Fibroblast of skin of abdomen (primary cell): ENCODE data around the gene KIRREL3.

Experiments used
- DNase-seq: peaks from one replicate; pipeline ENCODE4 v3.0.0-alpha.2; 2013

The KIRREL3 gene

DNA sequence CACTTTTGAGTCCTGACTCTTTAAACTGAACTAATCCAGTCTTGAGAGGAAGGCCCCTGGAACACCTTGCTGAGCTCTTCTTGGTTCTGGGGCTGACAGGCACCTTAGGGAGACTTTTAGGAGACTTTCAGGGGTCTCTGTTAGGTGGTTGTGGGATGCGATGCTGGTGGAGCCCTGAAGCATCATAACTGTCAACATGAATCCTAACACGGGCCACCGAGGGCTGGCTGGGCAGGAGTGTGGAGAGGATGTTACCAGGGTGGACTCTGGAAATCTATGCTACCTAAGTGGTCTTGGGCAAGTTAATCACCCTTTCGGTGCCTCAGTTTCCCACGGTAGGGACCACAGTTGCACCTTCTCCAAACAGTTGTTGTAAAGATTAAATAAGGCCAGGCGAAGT lies 538.6 kb downstream of the KIRREL3 start:
- no peak for DNase-seq

GRCh38 chr11:126461096-126461440 lies 539.5 kb downstream of the KIRREL3 start:
- DNase-seq, result no peak

GRCh38 chr11:126460417-126461095 lies 540.0 kb downstream of the KIRREL3 start:
- no peak for DNase-seq

DNA sequence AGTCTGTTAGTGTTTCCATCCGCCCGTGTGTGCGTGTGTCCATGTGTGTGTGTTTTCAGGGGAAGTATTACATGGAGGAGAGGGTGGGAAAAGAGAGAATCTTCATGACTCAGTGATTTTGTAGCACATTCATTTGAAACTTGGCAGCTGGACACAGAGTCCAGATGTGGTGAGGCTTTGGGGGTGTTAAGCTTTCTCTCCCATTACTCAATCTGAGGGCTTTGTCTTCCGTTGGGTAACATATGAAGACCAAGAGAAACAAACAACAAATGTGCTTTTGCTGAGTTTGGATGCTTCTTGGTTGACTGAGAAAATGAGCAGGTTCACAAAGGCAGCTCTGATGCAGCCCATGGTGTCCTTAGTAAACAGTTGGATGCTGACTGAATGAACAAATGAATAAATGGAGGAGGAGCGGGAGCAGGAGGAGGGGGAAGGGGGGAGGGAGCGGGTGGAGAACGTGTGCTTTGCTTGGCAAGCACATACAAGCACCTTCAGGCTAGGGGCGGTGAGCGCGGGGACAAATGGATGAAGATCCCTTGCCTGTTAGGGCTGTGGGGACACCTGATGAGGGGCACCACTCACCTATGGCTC lies 540.8 kb downstream of the KIRREL3 start:
- DNase-seq, result peak; percentile 82

- no peak for DNase-seq
Measured at GRCh38 chr11:126457817-126458216, 542.8 kb downstream of the KIRREL3 start.

DNA sequence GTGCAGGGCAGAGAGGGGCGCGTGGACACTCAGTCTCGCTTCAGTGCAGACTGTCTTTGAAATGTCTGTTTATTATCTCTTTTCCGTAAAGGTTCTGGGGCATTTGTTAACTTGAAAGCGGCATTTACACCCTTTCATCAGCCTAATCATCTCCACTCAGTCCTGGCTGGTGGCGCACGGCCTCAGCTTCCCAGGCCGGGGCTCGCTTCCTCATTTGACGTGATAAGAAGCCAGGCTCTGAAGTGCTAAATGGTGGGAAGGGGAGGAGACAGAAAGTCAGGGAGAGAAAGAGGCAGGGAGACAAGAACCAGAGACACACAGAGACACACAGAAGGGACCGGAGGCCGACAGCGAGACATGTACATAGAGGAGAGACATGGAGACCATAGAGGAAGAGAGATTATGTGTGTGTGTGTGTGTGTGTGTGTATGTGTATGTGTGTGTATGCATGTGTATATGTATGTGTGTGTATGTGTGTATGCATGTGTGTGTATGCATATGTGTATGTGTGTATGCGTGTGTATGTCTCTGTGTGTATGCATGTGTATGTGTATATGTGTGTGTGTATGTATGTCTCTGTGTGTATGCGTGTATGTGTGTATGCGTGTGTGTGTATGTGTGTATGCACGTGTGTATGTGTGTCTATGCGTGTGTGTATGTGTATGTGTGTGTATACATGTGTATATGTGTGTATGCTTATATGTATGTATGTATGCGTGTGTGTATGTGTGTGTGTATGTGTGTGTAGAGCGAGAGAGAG lies 543.6 kb downstream of the KIRREL3 start:
- DNase-seq, result no peak

GRCh38 chr11:126456089-126456488 lies 544.5 kb downstream of the KIRREL3 start:
- DNase-seq, result no peak

GRCh38 chr11:126452241-126453101 lies 548.1 kb downstream of the KIRREL3 start:
- DNase-seq, result no peak

DNA sequence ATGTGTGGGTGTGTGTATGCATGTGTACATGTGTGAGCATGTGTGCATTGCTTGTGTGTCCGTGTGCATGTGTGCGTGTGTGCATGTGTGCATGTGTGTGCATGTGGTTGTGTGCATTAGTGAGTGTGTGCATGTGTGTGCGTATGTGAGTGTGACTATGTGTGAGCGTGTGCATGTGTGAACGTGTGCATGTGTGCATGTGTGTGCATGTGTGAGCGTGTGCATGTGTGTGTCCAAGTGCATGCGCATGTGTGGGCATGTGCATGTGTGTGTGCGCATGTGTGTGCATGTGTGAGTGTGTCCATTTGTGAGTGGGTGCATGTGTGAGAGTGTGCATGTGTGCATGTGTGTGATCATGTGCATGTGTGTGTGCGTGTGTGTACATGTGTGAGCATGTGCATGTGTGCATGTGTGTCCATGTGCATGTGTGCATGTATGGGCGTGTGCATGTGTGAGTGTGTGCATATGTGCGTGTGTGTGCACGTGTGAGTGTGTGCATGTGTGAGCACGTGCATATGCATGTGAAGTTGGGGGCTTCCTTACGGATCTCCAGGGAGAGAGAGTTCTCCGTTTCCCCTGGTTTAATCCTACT lies 549.3 kb downstream of the KIRREL3 start:
- DNase-seq, result no peak

- no peak for DNase-seq
Measured at GRCh38 chr11:126450806-126451205, 549.8 kb downstream of the KIRREL3 start.

- DNase-seq, result no peak
Measured at GRCh38 chr11:126450198-126450597, 550.4 kb downstream of the KIRREL3 start.

DNA sequence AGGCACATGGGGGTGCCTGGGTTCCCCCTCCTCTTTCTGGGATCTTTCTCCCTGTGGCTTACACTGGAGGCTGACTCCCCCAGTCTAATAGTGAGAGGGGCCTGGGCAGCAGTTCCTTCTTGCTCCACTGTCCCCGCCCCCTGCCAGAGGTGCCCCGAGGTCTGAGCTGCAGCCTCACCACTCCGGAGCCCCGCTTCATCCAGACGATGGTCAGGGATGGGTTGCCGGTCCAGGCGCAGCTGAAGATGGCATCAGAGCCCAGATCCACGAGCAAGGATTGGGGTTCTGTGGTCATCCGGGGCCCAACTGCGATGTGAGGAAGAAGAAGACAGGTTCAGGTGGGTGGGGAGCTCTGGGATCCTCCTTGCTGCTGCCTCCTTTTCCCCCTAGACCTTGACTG lies 554.0 kb downstream of the KIRREL3 start:
- DNase-seq, result no peak

DNA sequence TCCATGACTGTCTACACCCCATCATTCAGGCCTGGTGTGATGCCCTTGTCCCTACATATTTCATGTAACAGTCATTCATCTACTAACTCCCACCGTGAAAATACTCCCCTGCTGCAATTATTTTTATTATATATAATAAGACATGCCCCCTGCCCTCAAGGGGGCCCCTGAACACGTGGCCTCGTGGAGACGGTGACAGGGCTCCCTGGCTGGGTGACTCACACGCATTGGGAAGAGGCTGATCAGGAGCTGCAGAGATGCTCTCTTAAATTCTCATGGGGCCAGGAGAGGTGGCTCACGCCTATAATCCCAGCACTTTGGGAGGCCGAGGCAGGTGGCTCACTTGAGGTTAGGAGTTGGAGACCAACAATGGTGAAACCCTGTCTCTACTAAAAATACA lies 556.5 kb downstream of the KIRREL3 start:
- DNase-seq, result peak; percentile 17

- DNase-seq, result no peak
Measured at GRCh38 chr11:126443120-126443519, 557.5 kb downstream of the KIRREL3 start.

DNA sequence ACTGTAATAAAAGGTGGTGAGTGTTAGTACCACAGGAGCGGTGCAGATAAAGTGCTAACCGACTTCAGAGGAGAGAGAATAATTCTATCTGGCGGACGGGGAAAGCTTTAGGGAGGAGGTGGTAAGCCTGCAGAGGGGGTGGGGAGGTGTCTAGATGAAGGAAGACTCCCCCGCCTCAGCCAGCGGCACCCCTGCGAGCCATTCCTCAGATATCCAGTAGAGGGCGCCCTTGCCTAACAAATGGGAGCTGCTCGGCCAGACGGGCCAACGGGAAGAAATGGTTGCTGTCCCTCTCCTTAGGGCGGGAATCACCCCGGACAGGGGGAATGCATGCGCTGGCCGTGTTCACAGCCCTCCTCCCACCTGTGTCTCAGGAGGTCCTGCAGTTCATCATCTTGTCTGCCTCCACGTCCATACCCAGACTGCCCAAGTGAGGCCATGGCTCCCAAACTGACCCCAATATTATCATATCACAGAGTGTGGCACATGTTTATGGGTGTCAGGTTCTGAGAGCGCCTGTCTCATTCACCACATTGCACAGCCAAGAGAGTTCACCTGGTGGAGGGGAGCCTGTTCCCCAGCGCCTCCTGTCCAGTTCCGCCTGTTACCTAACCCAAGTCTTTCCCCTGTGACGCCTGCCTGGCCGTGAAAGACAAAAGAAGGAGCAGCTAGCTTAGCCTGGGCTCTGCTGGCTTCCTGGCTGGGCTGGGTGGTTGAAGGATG lies 559.6 kb downstream of the KIRREL3 start:
- DNase-seq, result peak; percentile 65

GRCh38 chr11:126440276-126440675 lies 560.3 kb downstream of the KIRREL3 start:
- no peak for DNase-seq

DNA sequence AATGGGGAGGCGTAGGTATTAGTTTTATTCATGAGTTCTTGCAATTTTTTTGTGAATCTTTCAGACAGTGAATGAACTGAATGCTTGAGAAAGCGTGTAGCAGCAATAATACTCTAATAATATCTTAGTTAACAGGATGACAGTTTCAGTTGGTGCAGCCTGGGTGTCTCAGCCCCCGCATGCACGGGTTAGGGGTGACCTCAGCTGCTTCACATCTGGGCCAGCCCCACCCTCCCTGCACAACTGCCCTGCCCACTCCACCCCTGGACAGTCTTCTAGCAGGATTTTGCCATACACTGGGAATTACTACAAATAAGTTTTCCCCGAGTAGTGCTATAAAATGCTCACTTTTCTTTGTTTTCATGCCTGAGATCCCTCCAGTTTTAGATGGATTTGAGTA lies 561.9 kb downstream of the KIRREL3 start:
- no peak for DNase-seq

- no peak for DNase-seq
Measured at GRCh38 chr11:126438272-126438671, 562.3 kb downstream of the KIRREL3 start.

GRCh38 chr11:126437731-126438130 lies 562.8 kb downstream of the KIRREL3 start:
- no peak for DNase-seq

DNA sequence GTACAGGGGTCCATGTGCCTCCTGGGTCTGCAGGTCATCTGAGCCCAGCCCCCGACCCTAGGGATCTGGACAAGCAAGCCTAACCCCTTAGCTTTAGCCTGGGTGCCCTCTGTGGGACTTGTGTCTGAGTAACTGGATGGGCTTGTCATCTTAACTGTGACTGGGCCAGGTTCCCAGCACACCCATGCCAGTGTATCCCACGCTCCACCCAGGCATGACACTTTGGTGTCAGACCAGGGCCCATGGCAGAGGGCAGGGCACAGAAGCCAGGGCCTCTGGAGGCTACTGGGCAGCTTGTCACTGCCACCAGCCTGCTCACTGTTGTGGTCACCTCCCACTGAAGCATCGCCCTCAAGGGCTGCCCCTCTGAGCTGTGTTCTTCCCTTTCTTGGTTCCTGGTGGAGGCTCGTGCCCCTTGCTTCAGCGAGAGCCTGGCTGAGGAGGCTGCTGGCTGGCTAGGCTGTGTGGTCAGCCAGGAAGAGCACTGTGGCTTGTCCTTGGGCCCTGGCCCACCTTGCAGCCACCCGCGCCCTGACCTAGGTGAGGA lies 564.3 kb downstream of the KIRREL3 start:
- DNase-seq, result no peak

DNA sequence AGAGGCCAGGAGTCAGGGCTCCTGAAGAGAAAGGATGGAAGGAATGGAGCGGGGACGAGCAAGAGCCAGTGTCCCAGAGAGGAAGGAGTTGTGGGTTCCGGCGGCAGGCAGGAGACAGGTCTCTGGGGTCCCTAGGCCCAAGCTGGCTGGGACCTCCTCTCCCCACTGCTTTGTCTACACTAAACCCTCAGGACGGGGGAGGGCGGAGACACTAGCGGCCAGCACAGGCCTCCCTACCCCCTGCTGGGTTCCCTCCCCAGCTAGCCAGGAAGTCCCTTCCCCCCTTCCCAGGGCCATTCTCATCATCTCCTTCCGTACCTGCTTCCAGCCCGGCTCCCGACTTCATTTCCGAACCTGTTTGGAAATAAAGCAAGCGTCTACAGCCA lies 565.6 kb downstream of the KIRREL3 start:
- DNase-seq, result no peak
